GM18526 (cell line): Measurements from ENCODE around the gene RPL32.

Source experiments
- POLR2A ChIP-seq: IDR thresholded peaks from 3 replicates; pipeline ENCODE4 v1.6.1; 2011; ENCODE audit not compliant: insufficient read length; ENCODE audit errors: extremely low read depth

RPL32 gene

DNA sequence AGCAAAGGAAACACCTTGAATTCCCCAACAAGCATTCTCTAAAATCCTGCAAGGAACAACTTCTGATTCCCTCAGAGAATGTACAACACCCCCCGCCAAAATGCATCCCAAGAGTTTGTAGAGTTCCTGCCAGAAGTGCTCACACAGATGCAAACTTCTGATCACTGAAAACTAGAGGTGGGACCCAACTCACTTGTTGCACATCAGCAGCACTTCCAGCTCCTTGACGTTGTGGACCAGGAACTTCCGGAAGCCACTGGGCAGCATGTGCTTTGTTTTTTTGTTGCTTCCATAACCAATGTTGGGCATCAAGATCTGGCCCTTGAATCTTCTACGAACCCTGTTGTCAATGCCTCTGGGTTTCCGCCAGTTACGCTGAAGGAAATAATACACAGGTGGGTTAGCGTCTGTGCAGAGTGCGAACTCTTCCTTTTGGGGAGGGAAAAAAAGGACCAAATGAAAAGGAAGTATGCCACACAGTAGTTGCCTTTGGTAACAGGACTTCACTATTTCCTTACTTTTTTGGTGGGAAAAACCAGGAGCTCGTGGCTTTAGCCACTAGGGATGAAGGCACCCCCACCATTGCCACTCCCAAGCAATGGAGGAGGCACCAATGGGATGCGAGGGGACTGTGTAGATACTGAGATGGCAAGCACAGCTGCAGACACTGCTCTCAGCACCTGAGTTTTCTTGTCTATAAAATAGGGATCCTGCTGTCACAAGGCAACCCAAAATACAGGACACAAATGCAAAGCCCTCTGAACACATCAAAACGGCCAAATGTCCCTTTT is 2.0 kb downstream of the RPL32 start:
- TF ChIP-seq POLR2A, result no peak

- no peak for TF ChIP-seq POLR2A
Measured at GRCh38 chr3:12838179-12838965, 3.0 kb downstream of the RPL32 start.

GRCh38 chr3:12837295-12837986 is 3.9 kb downstream of the RPL32 start:
- TF ChIP-seq POLR2A, result no peak

DNA sequence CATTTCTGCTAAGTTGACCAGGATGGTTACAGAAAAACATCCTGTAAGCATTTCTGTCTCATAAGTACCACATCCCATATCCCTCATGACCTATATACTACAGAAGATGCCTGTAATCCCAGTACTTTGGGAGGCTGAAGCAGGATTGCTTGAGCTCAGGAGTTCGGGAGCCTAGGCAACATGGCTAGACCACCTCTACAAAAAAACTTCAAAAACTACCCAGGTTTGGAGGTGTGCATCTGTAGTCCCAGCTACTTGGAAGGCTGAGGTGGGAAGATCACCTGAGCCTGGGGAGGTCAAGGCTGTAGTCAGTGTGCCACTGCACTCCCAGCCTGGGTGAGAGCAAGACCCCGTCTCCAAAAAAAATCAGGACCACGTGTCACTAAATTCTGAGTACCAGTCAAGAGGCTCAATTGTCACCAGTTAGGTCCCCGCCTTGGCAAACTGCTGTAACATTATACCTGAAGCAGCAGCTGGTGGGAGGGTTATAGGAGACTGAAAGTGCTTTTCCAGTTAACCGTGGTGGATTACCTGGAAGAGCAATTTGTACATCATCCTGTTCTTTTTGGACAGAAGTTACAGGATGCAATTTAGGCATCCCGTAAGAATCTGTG is 6.2 kb downstream of the RPL32 start:
- TF ChIP-seq POLR2A, result no peak

DNA sequence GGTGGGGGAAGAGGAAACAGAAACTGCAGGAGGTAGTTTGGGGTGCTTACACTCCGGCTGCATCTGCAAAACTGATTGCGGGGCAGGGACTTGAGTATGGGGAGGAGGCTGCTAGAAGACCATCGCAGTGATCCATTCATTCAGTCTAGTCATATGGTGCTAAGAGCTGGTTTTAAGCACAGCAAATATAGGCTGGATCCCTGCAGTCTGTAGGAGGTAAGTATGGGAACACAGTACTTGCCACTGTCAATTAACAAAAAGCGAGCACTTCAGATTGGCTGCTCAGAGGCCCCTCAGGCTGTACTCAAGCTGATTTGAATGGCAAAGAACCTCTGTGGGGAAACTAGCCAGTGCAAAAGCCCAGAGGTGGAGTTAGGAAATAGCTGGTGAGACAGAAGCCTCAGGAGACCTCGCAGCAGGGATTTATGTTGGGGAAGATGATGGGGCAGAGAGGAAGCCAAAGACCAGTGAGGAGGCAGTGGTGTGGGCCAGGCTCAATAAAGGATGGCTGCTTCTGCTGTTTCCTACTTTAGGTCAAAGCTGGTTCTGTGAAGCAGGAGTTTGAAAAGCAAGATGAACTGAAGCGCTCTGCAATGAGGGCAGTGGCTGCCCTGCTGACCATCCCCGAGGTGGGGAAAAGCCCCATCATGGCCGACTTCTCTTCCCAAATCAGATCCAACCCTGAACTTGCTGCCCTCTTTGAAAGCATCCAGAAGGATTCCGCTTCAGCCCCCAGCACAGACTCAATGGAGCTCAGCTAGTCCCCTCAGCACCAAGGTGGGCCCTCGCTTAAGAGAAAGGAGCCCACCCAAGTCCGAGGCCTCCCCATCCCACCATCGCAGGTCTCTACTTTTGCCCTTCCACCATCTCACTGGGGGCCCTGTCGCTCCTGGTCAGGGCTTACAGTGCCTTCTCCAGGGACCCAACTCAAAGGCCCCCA is 7.9 kb downstream of the RPL32 start:
- TF ChIP-seq POLR2A, result peak; percentile 22

- TF ChIP-seq POLR2A, result no peak
Measured at GRCh38 chr3:12832350-12833221, 8.8 kb downstream of the RPL32 start.

DNA sequence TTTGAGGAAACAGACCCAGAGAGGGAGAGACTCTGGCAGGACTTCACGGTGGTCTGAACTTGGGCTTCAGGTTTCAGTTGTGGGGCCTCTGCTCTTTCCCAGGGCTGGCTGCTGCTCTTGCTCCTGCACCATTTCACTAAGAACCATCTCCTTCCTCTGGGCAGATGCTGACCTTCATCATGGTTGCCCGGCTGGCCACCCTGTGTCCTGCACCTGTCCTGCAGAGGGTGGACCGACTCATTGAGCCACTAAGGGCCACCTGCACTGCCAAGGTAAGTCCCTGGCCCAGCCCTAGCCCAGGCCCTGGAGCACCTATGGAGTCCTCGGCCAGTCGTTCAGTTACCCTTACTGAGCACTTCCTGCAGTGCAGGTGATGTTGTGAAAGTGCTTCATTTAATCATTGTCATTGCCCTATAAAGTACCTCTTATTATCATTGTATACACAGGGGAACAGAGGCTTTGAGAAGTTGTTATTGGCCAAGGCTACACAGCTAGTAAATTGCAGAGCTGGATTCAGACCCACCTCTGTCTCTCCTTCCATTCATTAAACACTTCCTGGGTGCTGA is 10.0 kb downstream of the RPL32 start:
- no peak for TF ChIP-seq POLR2A

DNA sequence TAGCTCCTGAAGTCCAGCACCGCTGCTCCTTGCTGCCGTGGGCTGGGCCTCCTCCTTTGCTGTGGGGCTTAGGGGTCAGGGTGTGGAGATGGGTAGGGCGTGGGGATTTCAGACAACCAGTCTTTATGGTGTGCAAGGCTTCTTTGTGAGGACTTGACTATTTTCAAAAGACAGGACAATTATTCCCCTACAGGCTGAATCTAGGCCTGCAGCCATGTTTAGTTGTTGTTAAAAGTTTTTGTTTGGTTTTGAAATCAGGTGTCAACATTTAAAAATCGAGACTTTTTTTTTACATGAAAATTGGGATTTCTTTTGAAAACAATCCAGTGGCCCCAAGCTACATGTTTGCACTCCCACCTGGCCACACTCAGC is 10.6 kb downstream of the RPL32 start:
- no peak for TF ChIP-seq POLR2A

GRCh38 chr3:12829886-12830784 is 11.2 kb downstream of the RPL32 start:
- TF ChIP-seq POLR2A, result no peak

- no peak for TF ChIP-seq POLR2A
Measured at GRCh38 chr3:12829404-12829803, 12.0 kb downstream of the RPL32 start.

GRCh38 chr3:12828751-12829150 is 12.6 kb downstream of the RPL32 start:
- TF ChIP-seq POLR2A, result no peak

DNA sequence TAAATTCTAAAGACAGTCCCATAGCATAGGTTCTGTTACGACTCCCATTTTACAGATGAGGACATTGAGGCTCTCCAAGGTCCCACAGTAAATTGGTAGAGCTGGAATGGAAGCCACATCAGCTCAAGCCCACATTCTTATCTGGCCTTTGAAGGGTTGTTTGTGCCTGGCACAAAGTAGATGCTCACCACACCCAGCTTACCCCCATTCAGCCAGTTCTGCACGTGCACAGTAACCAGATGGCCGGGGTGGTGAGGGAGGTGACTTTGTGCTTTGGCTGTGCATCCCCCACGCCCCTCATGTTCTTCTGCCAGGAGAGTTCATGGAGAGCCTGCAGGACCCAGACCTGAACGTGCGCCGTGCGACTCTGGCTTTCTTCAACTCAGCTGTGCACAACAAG is 16.2 kb downstream of the RPL32 start:
- no peak for TF ChIP-seq POLR2A
